Esophagus muscularis mucosa (tissue), 3 donors: Measurements from ENCODE around the gene L3MBTL1.

Source experiments
- POLR2AphosphoS5 ChIP-seq, 2 donors: sonication (generic); formaldehyde crosslinking; IDR thresholded peaks; one replicate each; pipeline ENCODE4 v1.6.1; 2017; ENCODE audit warnings: antibody characterized with exemption in 2 of 2
- TF ChIP-seq, protein P1 (sequence below), 3 experiments: fragments of 200-600 bp in 2 of 3; fragments of 450-650 bp in 1 of 3; sonication (generic) in 2 of 3; IDR thresholded peaks; one replicate each; pipeline ENCODE4 v1.5.1; 2017 to 2019; ENCODE audit warnings: antibody characterized with exemption in 3 of 3, mild to moderate bottlenecking in 2 of 3, moderate library complexity in 1 of 3

DNA sequence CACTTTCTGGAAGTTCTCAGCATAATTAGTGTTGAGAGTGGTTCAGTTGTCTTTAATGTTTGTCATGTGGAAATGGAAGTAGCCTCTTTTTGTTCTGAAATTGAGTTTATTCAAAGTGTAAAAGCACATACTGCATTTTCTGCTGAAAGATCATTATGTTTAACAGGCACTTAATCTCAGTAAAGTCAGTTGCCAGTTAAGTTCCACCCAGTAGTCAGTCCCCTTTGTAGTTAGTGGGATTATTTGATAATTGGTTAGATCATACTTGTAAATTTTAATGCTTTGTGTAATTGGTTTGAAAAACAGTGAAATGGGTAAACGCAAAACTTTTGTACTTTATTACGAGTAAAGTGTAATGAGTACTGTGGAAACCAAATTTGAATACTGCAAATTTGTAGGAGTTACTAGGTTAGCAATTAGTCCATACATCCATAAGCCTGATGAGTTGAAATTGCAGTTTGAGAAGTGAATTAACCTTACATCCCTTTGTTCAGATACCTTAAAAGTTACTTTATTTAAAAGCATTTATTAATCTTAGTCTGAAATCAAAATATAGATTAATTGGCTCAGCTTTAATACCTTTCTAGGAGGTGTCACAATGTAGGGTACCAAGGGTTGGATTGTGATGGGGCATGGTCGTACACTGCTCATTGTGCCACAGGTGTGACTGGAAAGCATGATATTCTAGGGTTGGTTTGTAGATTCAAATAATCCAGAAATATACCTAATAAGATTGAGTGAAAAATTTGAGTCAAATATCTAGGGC is 45.4 kb upstream of the L3MBTL1 start:
- TF ChIP-seq POLR2AphosphoS5 (IDR thresholded peaks at IDR 0.05): no peak
- TF ChIP-seq, protein P1, sequence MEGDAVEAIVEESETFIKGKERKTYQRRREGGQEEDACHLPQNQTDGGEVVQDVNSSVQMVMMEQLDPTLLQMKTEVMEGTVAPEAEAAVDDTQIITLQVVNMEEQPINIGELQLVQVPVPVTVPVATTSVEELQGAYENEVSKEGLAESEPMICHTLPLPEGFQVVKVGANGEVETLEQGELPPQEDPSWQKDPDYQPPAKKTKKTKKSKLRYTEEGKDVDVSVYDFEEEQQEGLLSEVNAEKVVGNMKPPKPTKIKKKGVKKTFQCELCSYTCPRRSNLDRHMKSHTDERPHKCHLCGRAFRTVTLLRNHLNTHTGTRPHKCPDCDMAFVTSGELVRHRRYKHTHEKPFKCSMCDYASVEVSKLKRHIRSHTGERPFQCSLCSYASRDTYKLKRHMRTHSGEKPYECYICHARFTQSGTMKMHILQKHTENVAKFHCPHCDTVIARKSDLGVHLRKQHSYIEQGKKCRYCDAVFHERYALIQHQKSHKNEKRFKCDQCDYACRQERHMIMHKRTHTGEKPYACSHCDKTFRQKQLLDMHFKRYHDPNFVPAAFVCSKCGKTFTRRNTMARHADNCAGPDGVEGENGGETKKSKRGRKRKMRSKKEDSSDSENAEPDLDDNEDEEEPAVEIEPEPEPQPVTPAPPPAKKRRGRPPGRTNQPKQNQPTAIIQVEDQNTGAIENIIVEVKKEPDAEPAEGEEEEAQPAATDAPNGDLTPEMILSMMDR (IDR thresholded peaks at IDR 0.05): no peak
